Activated B cell treated with CpG ODN at 0.5 μM for 24 hours (primary cell): Measurements from ENCODE around the gene GPD1L. TPM values are rescaled to one million over a fixed set of nuclear protein-coding genes. Genes with fewer than 3 reads are reported as not detected.

ENCODE experiments used
- ATAC-seq: fragments of 200-7000 bp; cut with Tn5 transposase; one replicate; pipeline ENCODE4 v1.10.0; 2021; ENCODE audit warnings: low read depth, mild to moderate bottlenecking, moderate library complexity
- CTCF ChIA-PET: fragments of 350-600 bp; sonication (Branson Sonifier 250); formaldehyde crosslinking; loops from one replicate; lab custom pipeline; 2021; ENCODE audit warnings: antibody characterized with exemption; lab: Charles Lee
- POLR2A ChIA-PET: fragments of 350-600 bp; sonication (Branson Sonifier 250); formaldehyde crosslinking; loops from one replicate; lab custom pipeline; 2021; ENCODE audit warnings: antibody characterized with exemption; lab: Charles Lee
- DNase-seq: peaks from one replicate; pipeline ENCODE4 v3.0.0; 2022
- H3K27ac Mint-ChIP-seq: one replicate; pipeline ENCODE4 v1.8.0; 2020; ENCODE audit warnings: mixed read lengths
- H3K27me3 Mint-ChIP-seq: one replicate; pipeline ENCODE4 v1.8.0; 2021; ENCODE audit warnings: mixed read lengths
- H3K36me3 Mint-ChIP-seq: one replicate; pipeline ENCODE4 v1.8.0; 2021; ENCODE audit warnings: low read depth, mixed read lengths
- H3K4me1 Mint-ChIP-seq: one replicate; pipeline ENCODE4 v1.8.0; 2021; ENCODE audit warnings: mixed read lengths
- H3K4me3 Mint-ChIP-seq: one replicate; pipeline ENCODE4 v1.8.0; 2020; ENCODE audit warnings: mild to moderate bottlenecking, mixed read lengths
- H3K9me3 Mint-ChIP-seq: one replicate; pipeline ENCODE4 v1.8.0; 2020; ENCODE audit warnings: mixed read lengths
- CTCF ChIP-seq: fragments of 200-600 bp; IDR thresholded peaks from one replicate; pipeline ENCODE4 v1.8.0; 2022; ENCODE audit warnings: antibody characterized with exemption, mild to moderate bottlenecking
- intact Hi-C: fragments of 100-400 bp; cut with micrococcal nuclease; formaldehyde crosslinking; loops from one replicate; pipeline ENCODE4 v1.15.1; 2024
- total RNA-seq: library from RNA; stranded (reverse); gene quantifications from 2 replicates; pipeline ENCODE4 v1.2.3, GENCODE V29; 2022

Gene GPD1L
- total RNA-seq, 1 donor from 2014 or later: 8.2 TPM

GRCh38 chr3:32165442-32165841, 59.0 kb downstream of the GPD1L start:
- intact Hi-C loops: no loop called here
- DNase-seq (no peak), ATAC-seq (no peak)
- TF ChIP-seq CTCF: no peak
- Mint-ChIP-seq H3K4me1 (no peaks in the 10 kb centered on the region), H3K9me3 (no peaks in the 10 kb centered on the region), H3K4me3 (no peak overlapping the region), H3K27me3 (no peaks in the 10 kb centered on the region), H3K36me3 (peaks cover 52% of the 10 kb centered on the region), H3K27ac (no peak overlapping the region)
- ChIA-PET POLR2A (no interaction called here), CTCF (no interaction called here)

DNA sequence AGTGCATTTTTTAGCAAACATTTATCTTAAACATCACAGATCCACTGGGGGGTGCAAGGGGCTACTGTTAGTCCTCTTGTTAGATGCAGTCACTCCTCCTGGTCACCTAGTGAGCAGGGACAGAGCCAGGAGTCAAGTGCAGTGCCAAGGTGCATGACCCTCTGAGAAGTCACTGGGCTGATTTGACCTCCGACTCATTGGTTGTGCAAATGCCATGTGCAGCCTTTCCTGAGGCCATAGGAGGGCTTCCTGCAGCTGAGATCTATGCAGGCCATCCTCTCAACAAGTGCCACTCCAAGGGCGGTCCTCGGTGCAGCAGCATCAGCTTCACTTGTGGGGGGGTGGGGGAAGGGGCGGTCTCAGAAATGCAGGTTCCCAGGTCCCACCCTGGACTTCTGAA, 60.2 kb downstream of the GPD1L start:
- no peak for DNase-seq
- TF ChIP-seq CTCF: no peak
- CTCF ChIA-PET: no interaction called here
- Mint-ChIP-seq H3K36me3 (peaks cover 49% of the 10 kb centered on the region), H3K27me3 (no peaks in the 10 kb centered on the region), H3K9me3 (peaks cover 3% of the 10 kb centered on the region), H3K27ac (no peak overlapping the region), H3K4me3 (no peak overlapping the region), H3K4me1 (no peaks in the 10 kb centered on the region)
- POLR2A ChIA-PET: no interaction called here
- no peak for ATAC-seq
- intact Hi-C loops: no loop called here

DNA sequence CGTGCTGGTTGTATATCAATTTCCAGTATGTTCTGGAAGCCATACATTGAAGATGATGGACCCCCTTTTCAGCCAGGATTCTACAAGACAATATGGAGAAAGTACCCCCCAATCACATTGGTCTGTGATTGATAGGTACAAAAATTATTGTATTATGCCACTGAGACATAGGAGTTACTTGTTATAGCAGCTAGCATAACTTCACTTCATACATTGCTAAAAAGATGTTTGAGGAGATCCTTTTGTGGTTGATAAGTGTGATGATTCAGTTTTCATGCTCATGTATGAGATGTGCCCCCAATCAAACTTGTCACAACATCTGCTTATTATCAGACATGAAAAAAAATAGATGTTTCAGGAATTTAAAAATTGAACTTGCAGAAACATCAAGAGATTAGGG, 66.0 kb downstream of the GPD1L start:
- DNase-seq: no peak
- POLR2A ChIA-PET: no interaction called here
- peaks cover 1% of the 10 kb centered on the region for H3K27me3 Mint-ChIP-seq
- no peak overlapping the region for H3K27ac Mint-ChIP-seq
- TF ChIP-seq CTCF: no peak
- CTCF ChIA-PET: no interaction called here
- H3K36me3 Mint-ChIP-seq: peaks cover 22% of the 10 kb centered on the region
- intact Hi-C loops: no loop called here
- ATAC-seq: no peak
- no peak overlapping the region for H3K4me3 Mint-ChIP-seq
- peaks cover 6% of the 10 kb centered on the region for H3K4me1 Mint-ChIP-seq
- H3K9me3 Mint-ChIP-seq: peaks cover 11% of the 10 kb centered on the region

GRCh38 chr3:32175607-32176197, 69.3 kb downstream of the GPD1L start:
- no peak for ATAC-seq
- Mint-ChIP-seq H3K36me3 (peaks cover 10% of the 10 kb centered on the region), H3K4me3 (no peak overlapping the region), H3K27me3 (peaks cover 1% of the 10 kb centered on the region), H3K4me1 (peaks cover 14% of the 10 kb centered on the region), H3K9me3 (peaks cover 11% of the 10 kb centered on the region), H3K27ac (no peak overlapping the region)
- no peak for TF ChIP-seq CTCF
- intact Hi-C loops: loop anchor here (2.0 to 5.0 kb wide), 5 partner anchors 63 to 757 kb away; partner anchors contain the start of gene CMTM8
- no peak for DNase-seq
- ChIA-PET POLR2A (no interaction called here), CTCF (interaction anchor here (1.0 to 3.7 kb wide), 7 partner anchors 12 to 464 kb away, joined by 3 to 10 read pairs (median 3); no protein-coding TSS in a partner anchor)

- H3K4me3 Mint-ChIP-seq: no peak overlapping the region
- peak; percentile 76 for ATAC-seq
- DNase-seq: no peak
- H3K4me1 Mint-ChIP-seq: peaks cover 21% of the 10 kb centered on the region
- H3K27me3 Mint-ChIP-seq: peaks cover 1% of the 10 kb centered on the region
- POLR2A ChIA-PET: interaction anchor here (0.6 kb wide), 1 partner anchor 143 kb away, joined by 5 read pairs; no protein-coding TSS in a partner anchor
- H3K36me3 Mint-ChIP-seq: peaks cover 3% of the 10 kb centered on the region
- peaks cover 2% of the 10 kb centered on the region for H3K9me3 Mint-ChIP-seq
- CTCF ChIA-PET: interaction anchor here (0.8 to 3.7 kb wide), 6 partner anchors 10 to 290 kb away, joined by 3 to 10 read pairs (median 4); no protein-coding TSS in a partner anchor
- intact Hi-C loops: loop anchor here (1.0 to 5.0 kb wide), 8 partner anchors 62 to 755 kb away; partner anchors contain the start of gene CMTM8
- TF ChIP-seq CTCF: peak; percentile 16
- no peak overlapping the region for H3K27ac Mint-ChIP-seq
Observed at GRCh38 chr3:32176989-32177701, 70.7 kb downstream of the GPD1L start.
